Retinal pigment epithelial cell (primary cell): Measurements from ENCODE around the gene PRDM1.

Source experiments
- DNase-seq: peaks from one replicate; pipeline ENCODE4 v3.0.0-alpha.2; 2010; ENCODE audit warnings: low read depth
- H3K4me3 ChIP-seq: 2 replicates; pipeline ENCODE4 v1.5.1; 2011; ENCODE audit warnings: mild to moderate bottlenecking, low read length, control low read depth, moderate library complexity
- CTCF ChIP-seq: conservative IDR thresholded peaks from 2 replicates; pipeline ENCODE4 v1.5.1; 2011; ENCODE audit warnings: low read depth, low read length, control low read depth, inconsistent platforms

Gene PRDM1

GRCh38 chr6:106085984-106086813 is at the start of gene PRDM1:
TSS of gene PRDM1 (plus strand) at chr6:106086336. CDS start at chr6:106086554, 218 bp downstream.
- peak within 1 kb of the TSS; percentile 52 for H3K4me3 ChIP-seq
- no peak for DNase-seq
- TF ChIP-seq CTCF, result peak; percentile 13

GRCh38 chr6:106037060-106037459 is 49.1 kb upstream of the PRDM1 start:
- TF ChIP-seq CTCF, result no peak
- DNase-seq, result no peak
- H3K4me3 ChIP-seq, result no peak overlapping the region

- TF ChIP-seq CTCF, result no peak
- no peak overlapping the region for H3K4me3 ChIP-seq
- DNase-seq, result peak; percentile 62
Measured at GRCh38 chr6:106039897-106040592, 46.1 kb upstream of the PRDM1 start.

- DNase-seq, result no peak
- TF ChIP-seq CTCF, result no peak
Measured at GRCh38 chr6:106044151-106044550, 42.0 kb upstream of the PRDM1 start.

DNA sequence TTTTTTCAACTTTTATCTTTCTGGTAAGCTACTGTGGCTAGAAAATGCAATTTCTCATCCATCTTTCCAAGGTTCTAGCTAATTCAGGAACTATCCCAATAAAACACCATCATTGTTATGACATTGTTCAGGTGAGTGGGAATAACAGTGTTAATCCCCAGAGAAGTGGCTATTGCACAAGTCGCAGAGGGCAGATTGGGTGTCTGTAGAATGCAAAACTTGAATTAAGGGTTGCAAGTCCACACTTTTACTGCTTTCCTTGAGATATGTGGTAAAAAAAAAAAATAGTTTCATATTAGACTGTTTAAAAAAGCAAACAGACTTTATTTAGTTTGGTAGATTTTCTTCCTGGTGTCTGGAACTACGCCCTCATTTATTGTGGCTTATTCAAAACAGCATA is 41.1 kb upstream of the PRDM1 start:
- TF ChIP-seq CTCF, result no peak
- no peak for DNase-seq

More at GRCh38 chr6:106044151-106044550, 42.0 kb upstream of the PRDM1 start:
- H3K4me3 ChIP-seq, result no peak overlapping the region

GRCh38 chr6:106046116-106046853 is 39.9 kb upstream of the PRDM1 start:
- DNase-seq, result no peak
- TF ChIP-seq CTCF, result no peak
- no peak overlapping the region for H3K4me3 ChIP-seq

More for the DNA sequence above, 41.1 kb upstream of the PRDM1 start:
- H3K4me3 ChIP-seq, result no peak overlapping the region
